ENCODE data around the gene AGPAT4.

Gene AGPAT4

DNA sequence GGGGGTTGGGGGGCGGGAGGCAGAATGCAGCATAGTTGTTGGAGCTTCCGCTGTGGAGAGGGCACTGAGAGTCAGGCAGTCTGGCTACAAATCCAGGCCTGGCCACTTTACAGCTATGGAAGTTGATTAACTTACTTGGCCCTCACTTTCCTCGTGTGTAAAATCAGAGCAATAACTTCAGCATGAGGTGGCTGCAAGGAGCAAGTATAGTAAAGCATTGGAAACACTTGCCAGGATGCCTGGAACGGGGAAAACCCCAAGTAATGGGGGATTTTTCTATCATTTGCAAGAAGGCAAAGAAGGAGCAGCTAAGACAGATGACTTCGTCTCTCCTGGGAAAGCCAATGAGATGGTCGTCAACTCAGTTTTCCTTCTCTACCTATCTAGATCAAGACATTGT, 35.8 kb downstream of the AGPAT4 start:
- H3K4me3 Mint-ChIP-seq, result no peak overlapping the region
- peaks cover 5% of the 10 kb centered on the region for H3K4me1 Mint-ChIP-seq
- H3K9me3 Mint-ChIP-seq, result peaks cover under 1% of the 10 kb centered on the region
- no peak for DNase-seq
- peaks cover 60% of the 10 kb centered on the region for H3K36me3 Mint-ChIP-seq (ENCODE audit: low read depth)
- H3K27me3 Mint-ChIP-seq (ENCODE audit: low read depth, poor library complexity), result no peaks in the 10 kb centered on the region
- TF ChIP-seq, protein P1, sequence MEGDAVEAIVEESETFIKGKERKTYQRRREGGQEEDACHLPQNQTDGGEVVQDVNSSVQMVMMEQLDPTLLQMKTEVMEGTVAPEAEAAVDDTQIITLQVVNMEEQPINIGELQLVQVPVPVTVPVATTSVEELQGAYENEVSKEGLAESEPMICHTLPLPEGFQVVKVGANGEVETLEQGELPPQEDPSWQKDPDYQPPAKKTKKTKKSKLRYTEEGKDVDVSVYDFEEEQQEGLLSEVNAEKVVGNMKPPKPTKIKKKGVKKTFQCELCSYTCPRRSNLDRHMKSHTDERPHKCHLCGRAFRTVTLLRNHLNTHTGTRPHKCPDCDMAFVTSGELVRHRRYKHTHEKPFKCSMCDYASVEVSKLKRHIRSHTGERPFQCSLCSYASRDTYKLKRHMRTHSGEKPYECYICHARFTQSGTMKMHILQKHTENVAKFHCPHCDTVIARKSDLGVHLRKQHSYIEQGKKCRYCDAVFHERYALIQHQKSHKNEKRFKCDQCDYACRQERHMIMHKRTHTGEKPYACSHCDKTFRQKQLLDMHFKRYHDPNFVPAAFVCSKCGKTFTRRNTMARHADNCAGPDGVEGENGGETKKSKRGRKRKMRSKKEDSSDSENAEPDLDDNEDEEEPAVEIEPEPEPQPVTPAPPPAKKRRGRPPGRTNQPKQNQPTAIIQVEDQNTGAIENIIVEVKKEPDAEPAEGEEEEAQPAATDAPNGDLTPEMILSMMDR (IDR thresholded peaks at IDR 0.05), result no peak
- no peak overlapping the region for H3K27ac Mint-ChIP-seq

DNA sequence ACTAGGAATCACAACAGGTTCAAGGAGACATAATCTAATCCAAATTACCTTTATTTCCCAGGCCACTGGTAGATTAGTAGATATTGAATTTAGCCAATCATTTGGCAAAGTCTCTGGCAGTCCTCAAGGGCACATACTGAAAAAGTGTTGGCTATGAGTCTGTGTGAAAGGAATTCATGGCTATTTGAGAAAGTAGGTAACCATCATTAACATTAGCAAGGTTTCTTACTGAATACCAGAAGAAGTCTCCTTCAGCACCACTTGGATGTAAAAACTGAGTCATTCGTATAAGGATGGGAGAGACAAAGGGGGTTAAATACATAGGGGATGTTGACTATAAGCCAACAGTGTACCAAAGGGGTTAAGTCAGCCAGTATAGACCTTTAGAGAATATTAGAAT, 36.7 kb downstream of the AGPAT4 start:
- DNase-seq, result no peak
- Mint-ChIP-seq H3K4me3 (no peak overlapping the region), H3K36me3 (ENCODE audit: low read depth) (peaks cover 64% of the 10 kb centered on the region), H3K9me3 (peaks cover 4% of the 10 kb centered on the region), H3K27ac (no peak overlapping the region), H3K4me1 (peaks cover 12% of the 10 kb centered on the region), H3K27me3 (ENCODE audit: low read depth, poor library complexity) (no peaks in the 10 kb centered on the region)
- TF ChIP-seq, protein P1 (IDR thresholded peaks at IDR 0.05), result no peak

DNA sequence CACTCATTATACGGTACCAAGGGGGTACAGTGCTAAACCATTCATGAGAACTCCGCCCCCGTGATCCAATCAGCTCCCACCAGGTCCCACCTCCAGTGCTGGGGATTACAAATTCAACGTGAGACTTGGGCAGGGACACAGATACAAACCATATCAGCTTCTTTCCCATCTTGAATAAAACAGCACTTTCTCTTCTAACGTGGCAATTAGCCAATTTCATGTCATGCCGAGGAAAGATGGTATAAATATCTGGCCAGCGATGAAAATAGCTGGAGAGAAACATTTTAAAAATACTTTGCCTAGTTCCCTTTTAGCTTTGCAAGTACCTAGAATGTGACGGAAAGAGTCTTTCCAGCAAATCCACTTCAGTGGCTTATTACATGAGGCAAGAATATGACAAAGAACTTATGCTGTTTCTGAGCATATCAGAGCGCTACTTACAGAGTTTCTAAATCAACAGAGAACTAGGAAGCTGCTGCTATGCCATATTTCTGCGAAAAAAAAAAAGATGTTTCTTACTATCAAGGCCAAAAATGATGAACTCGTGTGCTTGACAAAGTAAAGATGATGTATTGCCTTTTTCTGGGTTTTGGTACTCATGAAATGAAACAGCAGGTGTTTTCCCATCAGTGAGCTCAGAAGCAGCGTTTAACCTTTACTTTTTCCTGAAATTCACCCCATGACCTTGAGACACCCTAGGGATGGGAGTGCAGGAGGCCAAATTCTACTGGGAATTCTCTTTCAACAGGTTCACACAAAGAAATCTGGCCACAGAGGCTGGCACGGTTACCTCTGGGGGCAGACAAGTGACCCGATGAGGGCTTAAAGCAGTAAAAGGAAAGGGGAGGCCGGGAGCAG, 37.9 kb downstream of the AGPAT4 start:
- no peak overlapping the region for H3K27ac Mint-ChIP-seq
- H3K36me3 Mint-ChIP-seq (ENCODE audit: low read depth), result peaks cover 75% of the 10 kb centered on the region
- H3K4me3 Mint-ChIP-seq, result no peak overlapping the region
- H3K27me3 Mint-ChIP-seq (ENCODE audit: low read depth, poor library complexity), result no peaks in the 10 kb centered on the region
- no peak for DNase-seq
- H3K9me3 Mint-ChIP-seq, result peaks cover 8% of the 10 kb centered on the region
- TF ChIP-seq, protein P1 (IDR thresholded peaks at IDR 0.05), result no peak
- peaks cover 18% of the 10 kb centered on the region for H3K4me1 Mint-ChIP-seq

DNA sequence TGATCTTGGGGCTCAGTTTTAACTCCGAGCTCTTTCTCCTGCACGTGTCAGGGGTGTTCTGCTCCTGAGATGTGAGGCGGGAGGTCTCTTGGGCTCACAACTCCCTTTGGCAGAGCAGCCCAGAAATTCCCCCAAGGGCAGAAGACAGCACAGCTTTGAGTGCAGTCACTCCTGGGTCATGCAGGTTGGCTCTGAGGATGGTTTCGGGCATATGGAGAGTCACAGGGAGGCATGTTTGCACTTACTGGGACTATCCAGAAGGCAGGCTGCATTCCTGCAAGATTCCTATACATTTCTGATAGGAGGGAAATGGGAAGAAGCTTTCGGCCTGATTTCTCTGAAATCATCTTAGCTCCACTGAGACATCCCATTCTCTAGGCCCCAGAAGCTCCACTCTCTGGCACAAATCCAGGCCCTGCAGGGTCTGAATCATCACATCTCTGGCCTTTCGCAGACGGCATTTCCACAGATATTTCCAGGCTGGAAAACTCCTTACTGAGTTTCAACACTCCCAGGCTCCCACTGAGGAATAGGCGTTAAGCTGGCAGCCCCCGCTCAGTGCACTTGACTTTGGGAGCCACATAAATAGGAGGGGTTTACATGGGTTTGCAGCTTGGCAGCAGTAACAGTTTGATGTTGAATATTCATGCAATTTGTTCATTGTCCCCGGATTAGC, 39.7 kb downstream of the AGPAT4 start:
- TF ChIP-seq, protein P1 (IDR thresholded peaks at IDR 0.05), result no peak
- peak overlapping the region; percentile 54 for H3K27ac Mint-ChIP-seq
- H3K9me3 Mint-ChIP-seq, result peaks cover 8% of the 10 kb centered on the region
- peaks cover 68% of the 10 kb centered on the region for H3K36me3 Mint-ChIP-seq (ENCODE audit: low read depth)
- H3K27me3 Mint-ChIP-seq (ENCODE audit: low read depth, poor library complexity), result no peaks in the 10 kb centered on the region
- no peak overlapping the region for H3K4me3 Mint-ChIP-seq
- peaks cover 33% of the 10 kb centered on the region for H3K4me1 Mint-ChIP-seq
- DNase-seq, result no peak

DNA sequence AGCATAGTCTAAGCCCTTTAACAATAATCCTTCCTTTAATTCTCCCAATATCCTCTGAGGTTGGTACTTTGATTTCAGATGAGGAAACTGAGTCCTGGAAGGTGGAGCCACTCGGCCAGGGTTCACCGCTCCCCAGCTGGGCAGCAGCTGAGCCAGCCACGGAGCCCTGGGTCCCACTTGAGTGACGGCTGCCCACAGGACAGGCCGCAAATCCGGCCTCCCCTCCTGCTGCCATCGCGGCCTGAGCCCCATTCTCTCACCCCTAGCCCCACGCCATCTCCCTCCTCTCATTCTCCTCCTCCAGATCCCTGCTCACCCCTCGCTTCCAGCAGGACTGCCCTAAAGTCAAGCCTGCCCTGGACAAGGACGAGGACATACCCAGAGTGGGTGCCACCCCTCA, 41.4 kb downstream of the AGPAT4 start:
- DNase-seq, result no peak
- Mint-ChIP-seq H3K4me1 (peaks cover 50% of the 10 kb centered on the region), H3K4me3 (no peak overlapping the region), H3K27ac (peak overlapping the region; percentile 39), H3K36me3 (ENCODE audit: low read depth) (peaks cover 62% of the 10 kb centered on the region), H3K27me3 (ENCODE audit: low read depth, poor library complexity) (no peaks in the 10 kb centered on the region), H3K9me3 (peaks cover 8% of the 10 kb centered on the region)
- TF ChIP-seq, protein P1 (IDR thresholded peaks at IDR 0.05), result no peak

Measured in nephron progenitor cell (in vitro differentiated cells).